Measurements from ENCODE around the gene ANKRD12.
A peak's percentile ranks its signal among the peaks of the same experiment; 100 is the strongest.
"Not testable (repeated sequence)": the region's sequence is repeated elsewhere in the genome, so short reads cannot be mapped to it uniquely, and the experiment has no call there.

ANKRD12 gene

DNA sequence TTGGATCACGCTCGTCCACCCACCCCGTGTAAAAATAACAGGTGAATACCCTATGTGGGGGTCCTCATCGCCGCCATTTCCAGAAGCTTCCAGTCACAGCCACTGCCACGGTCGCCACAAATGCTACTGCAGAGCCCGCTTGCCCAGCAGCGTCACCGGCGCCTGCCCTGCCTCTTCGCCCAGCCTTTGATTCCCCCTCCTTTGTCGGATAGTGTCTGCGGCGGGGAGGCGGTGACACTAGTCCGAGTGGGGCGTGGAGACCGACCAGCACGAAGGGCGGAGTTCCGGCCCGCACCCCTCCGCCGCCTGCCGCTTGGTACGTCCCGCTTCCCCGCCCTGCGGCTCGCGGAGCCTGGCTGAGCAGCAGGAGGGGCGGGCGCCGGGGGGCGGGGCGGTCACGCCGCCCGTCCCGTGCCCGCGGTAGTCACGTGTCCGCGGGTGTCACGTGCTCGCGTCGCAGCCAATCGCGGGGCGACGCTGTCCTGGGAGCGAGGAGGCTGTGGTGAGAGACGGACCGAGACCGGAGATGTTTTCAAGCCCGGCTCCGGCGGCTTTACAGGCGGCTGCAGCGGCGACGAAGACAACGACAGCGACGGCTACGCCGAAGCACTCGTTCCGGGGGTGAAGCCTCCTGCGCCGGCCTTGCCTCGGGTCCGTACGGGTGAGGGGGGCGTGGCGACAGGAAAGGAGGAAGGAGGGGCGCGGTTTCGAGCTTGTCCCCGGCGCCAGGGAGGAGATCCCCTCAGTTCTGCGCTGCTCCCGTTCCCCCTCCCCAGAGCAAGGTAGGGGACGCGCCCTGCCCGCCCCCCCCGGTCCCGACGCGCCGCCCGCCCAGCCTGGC, at the start of gene ANKRD12:
TSS of gene ANKRD12 (plus strand) at position 467 of the 841 bp plus-strand sequence. CDS start 45,652 bp downstream, outside the sequence.
- peak; percentile 99 for DNase-seq (ENCODE audit: low spot score)

DNA sequence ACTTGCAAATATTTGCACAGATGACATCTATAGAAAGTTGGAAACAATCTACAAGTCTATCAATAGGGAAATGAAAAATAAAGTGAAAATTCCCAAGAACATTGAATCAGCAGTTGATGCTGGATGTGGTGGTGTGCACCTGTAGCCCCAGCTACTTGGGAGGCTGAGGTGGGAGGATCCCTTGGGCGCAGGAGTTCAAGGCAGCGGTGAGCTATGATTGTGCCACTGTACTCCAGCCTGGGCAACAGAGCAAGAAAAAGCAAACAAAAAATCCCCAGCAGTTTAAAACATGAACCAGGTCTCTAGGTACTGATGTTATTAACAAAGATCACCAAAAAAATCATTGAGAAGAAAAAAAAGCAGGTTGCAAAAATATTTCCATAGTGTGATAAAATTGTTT, 49.4 kb upstream of the ANKRD12 start:
- DNase-seq (ENCODE audit: low spot score), result no peak

GRCh38 chr18:9088252-9088651, 48.3 kb upstream of the ANKRD12 start:
- no peak for DNase-seq (ENCODE audit: low spot score)

GRCh38 chr18:9088727-9089126, 47.9 kb upstream of the ANKRD12 start:
- DNase-seq (ENCODE audit: low spot score), result not testable (repeated sequence)

DNA sequence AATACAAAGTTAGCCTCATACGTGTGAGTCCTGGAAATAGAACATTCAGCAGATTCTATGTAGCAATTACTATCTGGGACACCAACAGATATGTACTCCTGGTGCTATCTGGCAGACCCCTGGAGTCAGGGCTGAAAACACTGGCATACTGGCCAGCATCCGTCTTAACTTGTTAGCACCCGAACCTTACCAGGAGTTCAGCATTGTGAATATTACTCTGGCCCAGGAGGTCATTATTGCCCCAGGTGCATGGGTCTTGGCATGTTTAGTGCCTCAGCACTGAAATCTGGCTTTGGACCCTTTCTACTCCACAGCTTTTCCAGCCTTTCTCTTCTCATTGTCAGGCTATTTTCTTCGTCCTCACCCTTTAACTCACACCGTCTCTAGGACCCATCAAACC, 46.0 kb upstream of the ANKRD12 start:
- no peak for DNase-seq (ENCODE audit: low spot score)

- DNase-seq (ENCODE audit: low spot score), result no peak
These were observed 45.5 kb upstream of the ANKRD12 start for GRCh38 chr18:9091066-9091476.

DNA sequence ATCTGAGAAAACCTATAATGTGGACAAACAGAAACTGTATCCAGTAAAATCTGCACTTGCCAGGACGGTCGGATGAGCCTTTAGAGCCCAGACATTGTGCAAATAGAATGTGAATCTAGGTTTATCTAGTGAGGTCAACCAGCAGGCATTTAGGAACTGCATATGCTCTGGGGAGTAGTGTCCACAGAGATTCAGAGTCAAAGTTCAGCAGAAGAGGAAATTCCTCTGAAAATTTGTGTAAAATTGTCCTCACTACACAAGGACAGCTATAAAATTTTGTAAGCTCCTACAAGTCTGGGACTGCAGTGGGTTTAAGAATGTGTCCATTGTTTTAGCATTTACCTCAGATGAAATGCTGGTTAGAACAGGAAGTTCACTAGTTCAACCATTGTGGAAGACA, 43.9 kb upstream of the ANKRD12 start:
- no peak for DNase-seq (ENCODE audit: low spot score)

DNA sequence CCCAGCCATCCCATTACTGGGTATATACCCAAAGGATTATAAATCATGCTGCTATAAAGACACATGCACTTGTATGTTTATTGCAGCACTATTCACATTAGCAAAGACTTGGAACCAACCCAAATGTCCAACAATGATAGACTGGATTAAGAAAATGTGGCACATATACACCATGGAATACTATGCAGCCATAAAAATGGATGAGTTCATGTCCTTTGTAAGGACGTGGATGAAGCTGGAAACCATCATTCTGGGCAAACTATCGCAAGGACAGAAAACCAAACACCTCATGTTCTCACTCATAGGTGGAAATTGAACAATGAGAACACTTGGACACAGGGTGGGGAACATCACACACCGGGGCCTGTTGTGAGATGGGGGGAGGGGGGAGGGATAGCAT, 43.5 kb upstream of the ANKRD12 start:
- DNase-seq (ENCODE audit: low spot score), result not testable (repeated sequence)

DNA sequence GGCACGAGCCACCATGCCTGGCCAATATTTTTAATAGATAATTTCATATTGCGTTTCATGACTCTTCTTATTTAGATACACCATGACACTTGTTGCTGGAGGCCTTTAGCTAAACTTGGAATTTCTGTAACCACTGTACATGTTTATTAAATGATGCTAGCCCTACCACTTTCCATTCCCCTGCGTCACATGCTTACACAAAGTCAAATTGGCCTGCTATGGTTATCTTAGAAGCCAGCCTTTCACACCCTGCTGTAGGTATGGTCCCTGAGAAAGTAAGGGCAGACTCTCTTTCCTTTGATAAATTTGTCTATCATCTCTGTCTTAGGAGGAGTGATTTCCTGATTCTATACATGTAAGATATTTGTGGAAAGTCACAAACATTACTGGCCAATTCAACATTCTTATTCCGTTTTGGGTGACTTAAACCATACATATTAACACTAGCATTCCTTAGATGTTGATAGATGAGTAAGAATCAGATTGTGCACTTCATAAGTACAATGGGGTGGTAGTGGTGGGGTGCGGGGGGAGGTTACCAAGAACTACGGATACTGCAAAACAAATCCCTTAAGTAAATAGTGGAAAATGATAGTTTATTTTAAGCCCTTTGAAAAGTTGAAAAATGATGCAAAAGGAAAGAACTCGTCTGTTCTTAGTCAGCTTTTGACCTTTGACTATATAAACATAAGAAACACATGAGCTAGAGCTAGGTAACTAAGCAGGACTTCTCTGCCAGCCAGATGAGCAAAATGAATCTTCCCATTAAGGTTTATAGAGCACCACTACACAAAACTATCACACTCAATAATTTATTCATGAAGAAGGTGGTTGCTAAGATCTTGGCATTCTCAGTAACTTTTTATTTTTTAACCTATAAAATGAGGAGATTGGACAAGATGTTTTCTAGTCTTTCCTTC, 42.0 kb upstream of the ANKRD12 start:
- DNase-seq (ENCODE audit: low spot score), result peak; percentile 70

DNA sequence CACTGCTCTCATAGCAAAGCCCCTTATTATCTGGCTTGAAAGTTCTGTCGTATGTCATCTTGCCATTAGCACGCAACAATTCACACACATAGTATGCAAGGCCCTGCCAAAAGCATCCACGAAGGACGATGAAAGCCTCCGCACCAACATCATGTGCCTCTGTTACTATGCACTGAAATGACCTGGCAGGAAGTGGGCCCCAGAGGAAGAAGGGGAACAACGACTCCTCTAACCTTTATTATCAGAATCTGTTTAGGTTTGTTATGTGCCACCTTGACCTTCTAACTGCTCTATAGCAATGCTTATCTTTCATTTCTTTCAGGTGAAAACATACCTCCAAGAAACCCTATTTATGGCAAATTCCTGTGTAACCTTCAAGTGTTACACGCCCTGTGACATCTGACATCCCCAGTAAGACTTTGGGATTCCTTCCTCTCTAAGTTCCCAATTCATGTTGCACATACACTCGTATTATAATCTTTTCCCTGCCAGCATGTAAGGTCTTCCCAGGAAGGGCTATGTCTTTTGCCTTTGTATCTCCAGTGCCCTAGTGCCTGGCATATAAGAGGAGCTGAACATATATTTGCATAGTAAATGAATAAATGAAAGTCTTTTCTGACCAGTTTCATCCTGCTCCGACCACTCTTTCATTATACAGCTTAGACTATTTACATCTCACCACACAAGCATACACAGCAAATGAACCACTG, 41.1 kb upstream of the ANKRD12 start:
- DNase-seq (ENCODE audit: low spot score), result peak; percentile 14

- DNase-seq (ENCODE audit: low spot score), result no peak
These were observed 40.6 kb upstream of the ANKRD12 start for GRCh38 chr18:9096007-9096371.

DNA sequence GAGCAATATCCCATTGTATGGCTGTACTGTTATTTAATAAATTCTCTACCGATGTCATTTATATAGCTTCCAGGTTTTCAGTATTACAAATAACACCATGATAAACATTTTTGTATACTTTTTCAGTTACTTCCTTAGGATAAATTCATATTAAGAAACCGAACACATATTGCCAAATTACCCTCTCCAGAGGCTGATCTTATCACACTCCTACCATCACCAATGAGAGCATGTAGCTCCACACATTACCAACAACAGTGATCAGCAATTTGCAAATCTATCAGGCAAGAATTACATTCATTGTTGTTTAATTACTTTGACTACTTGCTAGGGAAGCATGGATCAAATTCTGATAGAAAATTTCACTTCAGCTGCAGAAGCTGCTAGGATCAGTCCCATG, 39.9 kb upstream of the ANKRD12 start:
- no peak for DNase-seq (ENCODE audit: low spot score)

- no peak for DNase-seq (ENCODE audit: low spot score)
These were observed 39.2 kb upstream of the ANKRD12 start for GRCh38 chr18:9097349-9097748.

GRCh38 chr18:9100796-9101195, 35.8 kb upstream of the ANKRD12 start:
- no peak for DNase-seq (ENCODE audit: low spot score)

DNA sequence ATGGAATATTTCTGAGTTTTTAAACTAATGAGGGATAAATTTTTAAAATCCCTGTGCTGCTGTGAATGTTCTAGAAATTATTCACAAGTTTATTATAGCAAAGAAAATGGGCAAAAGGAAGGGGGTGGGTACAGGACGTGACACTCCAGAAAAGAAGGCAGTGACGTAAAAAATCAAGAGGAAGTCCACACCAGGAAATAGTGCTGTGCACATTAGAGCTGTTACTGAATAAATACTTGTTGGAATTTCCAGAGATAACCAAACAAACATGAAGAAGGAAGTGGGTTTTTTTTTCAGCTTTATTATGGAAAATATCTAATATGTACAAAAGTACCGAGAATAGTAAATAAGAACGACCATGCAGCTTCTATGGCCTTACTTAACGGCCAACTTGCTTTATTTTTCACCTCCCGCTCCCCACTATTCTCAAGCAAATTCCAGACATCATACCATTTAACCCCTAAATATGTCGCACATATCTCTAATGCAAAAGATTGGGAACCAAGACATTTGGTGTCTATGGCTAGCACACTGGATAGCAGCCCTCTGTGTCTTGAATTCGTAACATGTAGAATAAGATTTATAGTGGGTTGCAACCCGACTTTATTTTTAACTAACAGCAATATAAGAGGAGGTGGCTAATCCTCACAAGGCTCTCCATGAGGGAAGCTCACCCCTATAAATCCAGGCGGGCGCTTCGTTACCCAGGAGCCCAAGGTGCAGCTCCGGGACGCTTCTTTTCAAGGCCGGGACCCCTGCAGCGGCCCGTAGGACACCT, 34.7 kb upstream of the ANKRD12 start:
- DNase-seq (ENCODE audit: low spot score), result peak; percentile 64

GRCh38 chr18:9102508-9103375, 33.8 kb upstream of the ANKRD12 start, which contains the start of gene NDUFV2:
NDUFV2 (plus strand) TSS chr18:9102699; CDS start chr18:9102744, 45 bp downstream.
- DNase-seq (ENCODE audit: low spot score), result peak; percentile 96

DNA sequence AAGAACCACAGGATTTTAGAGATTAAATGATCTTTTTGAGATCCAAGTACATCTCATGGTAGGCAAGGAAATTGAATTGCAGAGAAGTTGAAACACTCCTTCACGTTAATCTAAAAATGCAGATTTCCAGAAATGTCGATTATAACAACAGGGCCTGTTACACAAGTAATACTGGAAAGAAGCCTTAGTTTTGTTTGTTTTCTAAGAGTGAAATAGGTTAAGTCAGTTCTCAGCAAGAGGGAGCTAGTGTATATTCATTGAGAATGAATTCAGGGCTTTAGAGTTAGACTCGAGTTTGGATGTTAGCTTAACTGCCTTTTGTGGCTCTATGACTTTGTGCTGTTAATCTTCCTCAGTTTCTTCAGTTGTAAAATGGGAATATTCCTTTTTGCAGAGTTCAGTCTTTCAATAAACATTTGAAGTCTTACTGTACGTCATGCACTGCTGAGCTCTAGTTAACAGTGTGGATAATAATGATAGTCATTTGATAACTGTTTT, 33.2 kb upstream of the ANKRD12 start:
- no peak for DNase-seq (ENCODE audit: low spot score)

DNA sequence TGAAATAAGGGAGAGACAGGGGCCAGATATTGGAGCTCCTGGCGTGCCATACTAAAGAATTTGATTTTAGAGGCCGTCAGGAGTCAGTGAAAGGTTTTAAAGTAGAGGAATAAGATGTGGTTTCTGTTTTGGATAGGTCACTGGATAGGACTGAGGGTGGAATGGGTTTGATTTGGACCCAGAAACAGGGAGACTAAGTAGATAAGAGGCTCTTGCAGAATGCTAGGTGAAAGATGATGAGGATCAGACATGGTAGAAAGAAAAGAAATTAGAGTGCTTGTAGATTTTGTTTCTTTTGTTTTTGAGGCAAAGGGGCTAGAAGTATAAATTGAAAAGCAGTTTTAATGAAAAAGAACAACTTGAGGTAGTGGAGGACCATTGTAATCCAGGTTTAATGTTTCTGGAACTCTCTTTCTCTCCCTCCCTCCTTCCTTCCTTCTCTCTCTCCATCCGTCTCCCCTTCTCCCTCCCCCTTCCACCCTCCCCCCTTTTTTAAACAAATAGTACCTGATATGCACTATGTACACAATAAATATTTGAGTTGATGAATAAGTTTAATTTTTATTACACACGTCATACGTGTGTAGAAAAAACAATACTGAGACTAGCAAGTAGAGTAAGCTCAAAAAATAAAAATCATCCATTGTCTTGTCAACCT, 32.2 kb upstream of the ANKRD12 start:
- DNase-seq (ENCODE audit: low spot score), result no peak

DNA sequence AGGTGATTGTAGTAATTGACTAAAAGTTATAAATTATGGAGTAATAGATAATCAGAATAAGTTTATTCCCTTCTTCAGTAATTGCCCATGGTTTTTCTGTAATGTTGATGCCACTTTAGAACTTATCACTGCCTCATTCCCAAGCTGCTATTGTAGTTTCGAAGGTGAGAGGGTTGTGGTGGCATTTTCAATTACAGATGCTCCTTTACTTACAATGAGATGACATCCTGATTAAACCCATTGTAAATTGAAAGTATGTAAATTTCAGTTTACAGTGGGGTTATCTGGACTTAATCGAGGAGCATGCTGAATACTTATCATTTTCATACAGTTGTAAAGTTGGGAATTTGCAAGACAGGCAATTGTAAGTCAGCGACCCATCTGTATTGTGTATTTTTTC, 31.2 kb upstream of the ANKRD12 start:
- no peak for DNase-seq (ENCODE audit: low spot score)

DNA sequence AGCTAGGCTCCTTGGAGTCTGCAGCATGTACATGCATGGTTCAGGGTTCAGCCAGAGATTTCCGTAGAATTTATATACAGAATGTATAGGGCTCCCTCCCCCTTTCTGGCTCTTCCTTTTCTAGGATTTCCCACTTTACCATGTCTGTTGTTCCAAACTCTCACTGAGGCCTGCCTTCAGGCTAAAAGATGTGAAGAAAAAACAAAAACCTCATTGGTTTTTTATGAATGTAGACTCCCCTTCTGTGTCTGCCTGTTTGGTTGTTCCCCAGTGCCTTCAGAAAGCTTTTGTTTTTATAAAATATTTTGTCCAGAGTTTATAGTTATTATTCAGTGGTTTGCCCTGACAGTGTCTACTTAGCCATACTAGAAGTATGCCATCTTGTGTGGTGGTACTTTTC, 30.5 kb upstream of the ANKRD12 start:
- no peak for DNase-seq (ENCODE audit: low spot score)

Measured in AG08396 (cell line).